Small intestine (tissue), 7 donors: ENCODE data around the gene XRCC2. TPM values are rescaled to one million over a fixed set of nuclear protein-coding genes. Genes with fewer than 3 reads are reported as not detected.
"Not testable (repeated sequence)": the region's sequence is repeated elsewhere in the genome, so short reads cannot be mapped to it uniquely, and the experiment has no call there.

Experiments used
- DNase-seq, 2 donors: peaks; one replicate each; pipeline versions ENCODE4 v3.0.0 to v3.0.0-alpha.2; 2013
- FAIRE-seq: peaks from 2 replicates; lab custom pipeline; 2012; peaks lifted over from hg19 to GRCh38; lab: Jason Lieb, UNC
- H3K27ac ChIP-seq, 3 donors: one replicate each; pipeline ENCODE4 v1.5.1; 2013; ENCODE audit warnings: low read length in 2 of 3, mild to moderate bottlenecking in 2 of 3, control low read depth in 1 of 3, inconsistent platforms in 1 of 3, low read depth in 1 of 3, moderate library complexity in 1 of 3
- H3K27me3 ChIP-seq, 3 donors: one replicate each; pipeline ENCODE4 v1.6.1; 2013; ENCODE audit warnings: low read length in 3 of 3, inconsistent platforms in 1 of 3; ENCODE audit not compliant: control insufficient read depth in 3 of 3, insufficient read depth in 3 of 3
- H3K36me3 ChIP-seq, 3 donors: one replicate each; pipeline ENCODE4 v1.6.1; 2013; ENCODE audit warnings: low read length in 3 of 3, inconsistent platforms in 1 of 3, low read depth in 1 of 3, mild to moderate bottlenecking in 1 of 3, moderate library complexity in 1 of 3; ENCODE audit not compliant: control insufficient read depth in 3 of 3, insufficient read depth in 2 of 3
- H3K4me1 ChIP-seq, 3 donors: one replicate each; pipeline ENCODE4 v1.6.1; 2013; ENCODE audit warnings: low read length in 2 of 3, inconsistent platforms in 1 of 3, low read depth in 1 of 3, mild to moderate bottlenecking in 1 of 3, moderate library complexity in 1 of 3; ENCODE audit not compliant: control insufficient read depth in 3 of 3, insufficient read depth in 2 of 3
- H3K4me3 ChIP-seq, 3 donors: one replicate each; pipeline ENCODE4 v1.5.1; 2013; ENCODE audit warnings: low read length in 3 of 3, control low read depth in 1 of 3, inconsistent platforms in 1 of 3, low read depth in 1 of 3, mild to moderate bottlenecking in 1 of 3, moderate library complexity in 1 of 3
- H3K9me3 ChIP-seq, 2 donors: one replicate each; pipeline ENCODE4 v1.6.1; 2013; ENCODE audit warnings: low read depth in 1 of 2, low read length in 1 of 2; ENCODE audit not compliant: control insufficient read depth in 2 of 2, insufficient read depth in 1 of 2
- whole genome bisulfite sequencing, 3 donors: extraction: QIAGEN DNeasy Blood & Tissue Kit; methylation state at CpG; one replicate each; pipeline ENCODE4 v1.1.7; 2013; 5-methylcytosine and 5-hydroxymethylcytosine counted together
- polyA plus RNA-seq, 4 donors: library from polyadenylated mRNA; stranded (reverse) in 3 of 4; unstranded in 1 of 4; fragments of 200-250 nt in 3 of 4; fragments of 120-200 nt in 1 of 4; gene quantifications; one replicate each; pipeline versions ENCODE4 v1.2.1 to v1.2.3, GENCODE V29; 2013
- donor health status: healthy with polysubstance abuse.
- donor health status: control.
- donor health status: control.
- donor health status: Bipolar disorder and iron deficiency.
- donor health status: healthy.

XRCC2 gene
- polyA plus RNA-seq, 4 donors = 1.9 to 5.9 TPM; not detected in 2

GRCh38 chr7:152699079-152699478, 23.1 kb upstream of the XRCC2 start:
- H3K4me1 ChIP-seq = no peaks in the 10 kb centered on the region
- FAIRE-seq = no peak
- no peak overlapping the region for H3K27ac ChIP-seq
- H3K27me3 ChIP-seq = no peaks in the 10 kb centered on the region
- H3K4me3 ChIP-seq = no peak overlapping the region
- no peaks in the 10 kb centered on the region for H3K9me3 ChIP-seq
- DNase-seq = no peak
- H3K36me3 ChIP-seq = no peaks in the 10 kb centered on the region

- 71 to 76% (median 72%) methylated on average over 8 to 12 of the region's 12 CpGs for WGBS, 3 donors
Measured at GRCh38 chr7:152697268-152697974, 21.5 kb upstream of the XRCC2 start.

GRCh38 chr7:152692196-152692595, 16.3 kb upstream of the XRCC2 start:
- not testable (repeated sequence) for DNase-seq, H3K9me3 ChIP-seq, FAIRE-seq, H3K27ac ChIP-seq, H3K4me3 ChIP-seq, H3K36me3 ChIP-seq, H3K4me1 ChIP-seq, H3K27me3 ChIP-seq
- WGBS, 3 donors = 77 to 96% (median 93%) methylated on average over 2 of the region's 2 CpGs

More at GRCh38 chr7:152697268-152697974, 21.5 kb upstream of the XRCC2 start:
- not testable (repeated sequence) for H3K27ac ChIP-seq, DNase-seq, H3K9me3 ChIP-seq, H3K4me1 ChIP-seq, H3K27me3 ChIP-seq, H3K4me3 ChIP-seq, FAIRE-seq, H3K36me3 ChIP-seq

GRCh38 chr7:152683297-152683696, 7.4 kb upstream of the XRCC2 start:
- H3K36me3 ChIP-seq = no peaks in the 10 kb centered on the region
- FAIRE-seq = no peak
- H3K4me1 ChIP-seq = no peaks in the 10 kb centered on the region
- WGBS, 3 donors = 58 to 71% (median 66%) methylated on average over 12 of the region's 12 CpGs
- no peak overlapping the region for H3K4me3 ChIP-seq
- peaks cover 0 to 7% of the 10 kb centered on the region in 2 donors for H3K9me3 ChIP-seq
- no peaks in the 10 kb centered on the region for H3K27me3 ChIP-seq
- DNase-seq = no peak
- H3K27ac ChIP-seq = no peak overlapping the region

- Histone ChIP-seq H3K4me3 (no peak overlapping the region), H3K27me3 (no peaks in the 10 kb centered on the region), H3K36me3 (no peaks in the 10 kb centered on the region), H3K4me1 (peaks cover 0 to 4% (median 0%) of the 10 kb centered on the region in 3 donors), H3K9me3 (peaks cover 0 to 7% of the 10 kb centered on the region in 2 donors), H3K27ac (no peak overlapping the region)
- FAIRE-seq (no peak), DNase-seq (peak in 1 of 2 donors; percentile 16)
- WGBS, 3 donors = 80 to 83% (median 80%) methylated on average over 11 of the region's 11 CpGs
Measured at GRCh38 chr7:152677808-152678670, 2.1 kb upstream of the XRCC2 start.

- H3K4me3 ChIP-seq = peak overlapping the region; percentile 54 to 61 (median 56)
- WGBS, 3 donors = 7 to 12% (median 10%) methylated on average over 16 of the region's 16 CpGs
- H3K4me1 ChIP-seq = peaks cover 0 to 4% (median 0%) of the 10 kb centered on the region in 3 donors
- H3K9me3 ChIP-seq = peaks cover 0 to under 1% of the 10 kb centered on the region in 2 donors
- FAIRE-seq (no peak), DNase-seq (peak in 1 of 2 donors; percentile 43)
- H3K27me3 ChIP-seq = no peaks in the 10 kb centered on the region
- no peak overlapping the region for H3K27ac ChIP-seq
- no peaks in the 10 kb centered on the region for H3K36me3 ChIP-seq
Measured at GRCh38 chr7:152674860-152675758, 832 bp downstream of the XRCC2 start.

- Histone ChIP-seq H3K27me3 (no peaks in the 10 kb centered on the region), H3K9me3 (no peaks in the 10 kb centered on the region), H3K36me3 (no peaks in the 10 kb centered on the region), H3K4me3 (no peak overlapping the region), H3K27ac (no peak overlapping the region), H3K4me1 (peaks cover 0 to 4% (median 0%) of the 10 kb centered on the region in 3 donors)
- DNase-seq = no peak
- FAIRE-seq = no peak
- 85 to 97% (median 93%) methylated on average over 2 of the region's 2 CpGs for WGBS, 3 donors
Measured at GRCh38 chr7:152673897-152674296, 2.0 kb downstream of the XRCC2 start.

- Histone ChIP-seq H3K27me3 (no peaks in the 10 kb centered on the region), H3K4me3 (no peak overlapping the region), H3K4me1 (peaks cover 0 to 4% (median 0%) of the 10 kb centered on the region in 3 donors), H3K36me3 (no peaks in the 10 kb centered on the region), H3K27ac (no peak overlapping the region), H3K9me3 (no peaks in the 10 kb centered on the region)
- WGBS, 3 donors = 93 to 95% (median 93%) methylated on average over 1 of the region's 1 CpG
- FAIRE-seq (no peak), DNase-seq (no peak)
Measured at GRCh38 chr7:152672626-152673025, 3.3 kb downstream of the XRCC2 start.
